GM19240 (cell line): ENCODE data around the gene ZBTB22.
A peak's percentile ranks its signal among the peaks of the same experiment; 100 is the strongest.
"Not testable (repeated sequence)": the region's sequence is repeated elsewhere in the genome, so short reads cannot be mapped to it uniquely, and the experiment has no call there.

ENCODE experiments used
- DNase-seq: peaks from one replicate; pipeline ENCODE4 v3.0.0; 2011; ENCODE audit warnings: low spot score; ENCODE audit not compliant: insufficient read length

The ZBTB22 gene

DNA sequence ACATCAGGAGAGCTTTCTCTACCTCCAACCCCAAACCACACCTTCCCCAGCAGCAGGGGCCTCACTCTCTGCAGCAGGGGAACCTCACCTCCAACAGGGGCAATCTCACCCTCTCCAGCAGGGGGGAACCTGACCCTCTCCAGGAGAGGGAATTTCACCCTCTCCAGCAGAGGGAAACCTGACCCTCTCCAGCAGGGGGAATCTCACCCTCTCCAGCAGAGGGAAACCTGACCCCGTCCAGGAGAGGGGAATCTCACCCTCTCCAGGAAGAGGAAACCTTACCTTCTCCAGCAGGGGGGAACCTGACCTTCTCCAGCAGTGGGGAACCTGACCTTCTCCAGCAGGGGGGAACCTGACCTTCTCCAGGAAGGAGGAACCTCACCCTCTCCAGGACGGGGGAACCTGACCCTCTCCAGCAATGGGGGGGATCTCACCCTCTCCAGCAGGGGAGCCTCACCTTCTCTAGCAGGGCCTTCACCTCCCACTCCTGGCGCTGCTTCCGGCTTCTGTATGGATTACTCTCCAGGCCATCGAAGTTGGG lies 37.5 kb downstream of the ZBTB22 start:
- no peak for DNase-seq

- DNase-seq = no peak
These were observed 38.3 kb downstream of the ZBTB22 start for GRCh38 chr6:33279257-33279695.

GRCh38 chr6:33278810-33279209 lies 38.7 kb downstream of the ZBTB22 start:
- DNase-seq = no peak

DNA sequence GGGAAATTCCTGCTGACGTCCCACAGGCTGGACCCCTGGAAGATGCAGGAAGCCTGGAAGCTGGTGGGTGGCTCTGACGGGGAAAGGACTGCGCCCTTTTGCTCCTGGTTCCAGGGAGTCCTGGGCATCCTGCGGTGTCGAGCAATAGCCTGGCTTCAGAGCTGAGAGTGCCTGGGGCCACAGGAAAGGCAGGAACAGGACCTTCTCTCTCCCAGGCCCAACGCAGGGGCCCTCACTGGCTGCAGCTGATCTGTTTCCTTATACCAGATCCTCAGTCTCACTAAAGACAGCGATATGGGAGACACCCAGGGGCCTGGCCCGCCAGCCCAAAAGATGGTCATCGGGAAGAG lies 39.2 kb downstream of the ZBTB22 start:
- DNase-seq = no peak

- no peak for DNase-seq
These were observed 39.7 kb downstream of the ZBTB22 start for GRCh38 chr6:33277663-33278391.

GRCh38 chr6:33276864-33277662 lies 40.5 kb downstream of the ZBTB22 start, which contains the start of gene B3GALT4:
Gene B3GALT4 (plus strand): TSS chr6:33277123. CDS start chr6:33277420, 297 bp downstream.
- no peak for DNase-seq

- DNase-seq = no peak
These were observed 41.0 kb downstream of the ZBTB22 start for GRCh38 chr6:33276581-33276863.

DNA sequence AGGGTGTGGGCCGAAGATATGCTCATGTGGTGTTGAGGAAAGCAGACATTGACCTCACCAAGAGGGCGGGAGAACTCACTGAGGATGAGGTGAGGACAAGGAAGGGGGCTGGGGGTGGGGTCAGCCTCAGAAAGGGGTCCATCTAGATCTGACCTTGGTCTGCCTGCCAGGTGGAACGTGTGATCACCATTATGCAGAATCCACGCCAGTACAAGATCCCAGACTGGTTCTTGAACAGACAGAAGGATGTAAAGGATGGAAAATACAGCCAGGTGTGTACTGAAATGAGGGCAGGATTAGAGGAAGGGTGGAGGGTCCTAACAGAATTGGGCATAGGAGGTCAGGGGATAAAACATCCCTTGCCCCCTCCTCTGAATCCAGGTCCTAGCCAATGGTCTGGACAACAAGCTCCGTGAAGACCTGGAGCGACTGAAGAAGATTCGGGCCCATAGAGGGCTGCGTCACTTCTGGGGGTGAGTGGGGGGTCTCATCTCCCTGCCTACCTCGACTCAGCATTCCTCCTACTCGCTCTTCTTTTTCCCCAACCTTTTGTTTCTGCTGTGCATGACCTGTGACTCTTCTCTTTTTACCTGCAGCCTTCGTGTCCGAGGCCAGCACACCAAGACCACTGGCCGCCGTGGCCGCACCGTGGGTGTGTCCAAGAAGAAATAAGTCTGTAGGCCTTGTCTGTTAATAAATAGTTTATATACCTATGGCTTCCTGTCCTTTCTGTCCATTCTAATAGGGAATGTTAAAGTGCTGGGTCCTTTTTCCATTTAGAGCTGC lies 41.6 kb downstream of the ZBTB22 start:
- DNase-seq = not testable (repeated sequence)

GRCh38 chr6:33273924-33274902 lies 43.3 kb downstream of the ZBTB22 start:
- DNase-seq = no peak

DNA sequence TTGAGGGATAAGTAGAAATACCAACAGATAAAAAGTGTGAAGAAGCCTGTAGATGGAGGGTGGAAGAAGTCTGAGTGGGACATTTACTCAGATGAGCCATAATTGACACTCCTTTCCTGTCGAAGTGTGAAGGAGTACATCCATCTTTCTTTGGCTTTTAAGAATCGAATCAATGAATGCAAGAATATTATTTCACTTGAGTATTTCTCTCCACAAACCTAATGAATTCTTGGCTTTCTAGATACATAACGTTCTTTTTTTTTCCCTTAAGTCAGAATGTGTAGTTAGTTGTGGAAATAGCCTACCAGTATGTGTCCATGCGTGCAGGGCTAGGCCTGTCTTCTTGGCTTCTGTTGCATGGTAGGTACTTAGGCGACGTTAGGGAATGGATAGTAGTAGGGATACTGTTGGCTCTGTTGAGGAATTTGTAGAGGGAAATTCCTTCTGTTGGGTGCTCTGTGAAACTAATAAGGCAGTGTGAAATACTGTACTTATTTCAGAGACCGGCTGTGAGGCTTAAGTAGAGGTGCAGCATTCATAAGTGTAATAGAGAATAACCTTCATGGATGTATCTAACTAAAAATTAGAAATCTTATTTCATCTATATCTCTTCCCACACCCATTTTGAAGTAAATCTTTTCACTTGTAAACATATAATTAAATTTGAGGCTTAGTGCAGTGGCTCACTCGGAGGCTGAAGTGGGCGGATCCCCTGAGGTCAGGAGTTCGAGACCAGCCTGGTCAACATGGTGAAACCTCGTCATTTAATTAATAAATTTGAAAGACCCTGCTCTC lies 44.2 kb downstream of the ZBTB22 start:
- no peak for DNase-seq

GRCh38 chr6:33272275-33273128 lies 45.0 kb downstream of the ZBTB22 start:
- DNase-seq = no peak

GRCh38 chr6:33271468-33272274 lies 45.9 kb downstream of the ZBTB22 start, which contains the start of the genes RPS18 and VPS52:
Gene RPS18 (plus strand): TSS chr6:33272075. CDS start chr6:33272120, 45 bp downstream.
Gene VPS52 (minus strand): TSS chr6:33271876. CDS start chr6:33271675, 201 bp downstream.
- DNase-seq = peak; percentile 71

DNA sequence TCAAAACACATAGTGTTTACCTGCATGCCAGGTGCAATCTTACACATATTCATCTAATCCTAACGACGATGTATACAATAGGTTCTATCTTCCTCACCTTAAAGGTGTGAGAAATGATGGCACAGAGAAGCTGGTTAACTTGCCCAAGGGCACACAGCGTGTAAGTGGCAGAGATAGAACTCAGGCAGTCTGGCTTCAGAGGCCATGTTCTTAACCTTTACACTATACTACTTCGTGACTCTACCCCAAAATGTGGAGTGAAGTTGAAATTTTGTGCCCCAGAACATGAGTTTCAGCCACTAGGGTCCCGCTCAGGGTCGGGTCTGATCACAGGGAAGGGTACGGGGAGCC lies 46.5 kb downstream of the ZBTB22 start:
- no peak for DNase-seq
